ENCODE measurements around the gene PRKD3.

- TF ChIP-seq POLR2AphosphoS5 (IDR thresholded peaks at IDR 0.05; ENCODE audit: low read depth, low read length) (no peak), TAF1 (IDR thresholded peaks at IDR 0.05; ENCODE audit: borderline replicate concordance, insufficient read depth, low read length) (no peak)
These were observed 7.9 kb upstream of the PRKD3 start for GRCh38 chr2:37332560-37332959.
